Fibroblast of skin of right biceps (primary cell): ENCODE results near the gene SCGB1C1.
"Not testable (repeated sequence)": the region's sequence is repeated elsewhere in the genome, so short reads cannot be mapped to it uniquely, and the experiment has no call there.

ENCODE experiments used
- DNase-seq: peaks from one replicate; pipeline ENCODE4 v3.0.0-alpha.2; 2013

The SCGB1C1 gene

DNA sequence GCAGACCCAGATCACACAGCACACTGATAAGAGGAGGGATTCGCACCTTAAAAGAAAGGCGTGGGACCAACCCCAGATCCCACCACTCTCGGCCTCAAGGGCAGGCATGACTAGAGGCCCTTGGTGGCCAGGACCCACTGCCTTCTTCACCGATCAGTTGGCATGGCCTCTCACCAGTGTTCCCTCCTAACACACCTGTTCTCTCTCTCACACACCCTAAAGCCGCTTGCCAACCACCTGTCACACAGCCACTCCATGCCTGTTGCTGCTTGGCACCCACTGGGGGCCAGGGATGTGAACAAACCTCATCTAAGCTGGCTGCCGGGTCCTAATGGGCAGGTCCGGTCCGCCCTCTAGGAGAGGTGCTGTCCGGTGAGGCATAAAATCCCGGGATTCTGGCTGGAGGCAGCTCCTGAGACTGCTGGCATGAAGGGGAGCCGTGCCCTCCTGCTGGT is at the start of gene SCGB1C1:
TSS of gene SCGB1C1 (plus strand) at position 405 of the 455 bp plus-strand sequence. CDS start at position 427, 22 bp downstream.
- not testable (repeated sequence) for DNase-seq

GRCh38 chr11:180242-180641 is 12.6 kb upstream of the SCGB1C1 start:
- not testable (repeated sequence) for DNase-seq

DNA sequence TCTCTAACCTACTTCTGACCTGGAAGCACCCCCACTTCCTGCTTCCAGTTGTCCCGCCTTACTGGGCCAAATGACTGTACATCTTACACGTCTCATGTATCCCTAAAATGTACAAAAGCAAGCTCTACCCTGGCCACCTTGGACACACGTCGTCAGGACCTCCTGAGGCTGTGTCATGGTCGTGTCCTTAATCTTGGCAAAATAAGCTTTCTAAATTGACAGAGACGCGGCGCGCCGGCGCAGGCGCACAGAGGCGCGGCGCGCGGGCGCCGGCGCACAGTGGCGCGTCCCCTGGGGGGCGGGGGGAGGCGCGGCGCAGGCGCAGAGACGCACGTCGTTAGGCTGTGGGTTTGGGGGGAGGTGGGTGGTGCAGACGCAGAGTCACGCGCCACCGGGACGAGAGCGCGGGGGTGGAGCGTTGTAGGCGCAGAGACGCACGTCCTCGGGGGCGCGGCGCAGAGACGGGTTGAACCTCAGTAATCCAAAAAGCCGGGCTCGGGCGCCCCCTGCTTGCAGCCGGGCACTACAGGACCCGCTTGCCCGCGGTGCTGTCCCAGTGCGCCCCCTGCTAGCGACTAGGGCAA is 3.6 kb upstream of the SCGB1C1 start:
- DNase-seq, result not testable (repeated sequence)

DNA sequence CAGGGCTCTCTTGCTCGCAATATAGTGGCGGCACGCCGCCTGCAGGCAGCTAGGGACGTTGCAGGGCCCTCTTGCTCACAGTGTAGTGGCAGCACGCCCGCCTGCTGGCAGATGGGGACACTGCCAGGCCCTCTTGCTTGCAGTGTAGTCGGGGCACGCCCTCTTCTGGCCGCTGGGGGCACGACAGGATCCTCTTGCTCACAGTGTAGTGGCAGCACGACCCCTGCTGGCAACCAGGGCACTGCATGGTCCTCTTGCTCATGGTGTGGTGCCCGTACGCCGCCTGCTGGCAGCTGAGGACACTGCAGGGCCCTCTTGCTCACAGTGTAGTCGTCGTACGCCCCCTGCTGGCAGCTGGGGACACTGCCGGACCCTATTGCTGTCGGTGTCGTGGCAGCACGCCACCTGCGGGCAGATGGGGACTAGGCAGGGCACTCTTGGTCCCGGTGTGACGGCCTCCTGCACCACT is 3.0 kb upstream of the SCGB1C1 start:
- DNase-seq, result not testable (repeated sequence)

DNA sequence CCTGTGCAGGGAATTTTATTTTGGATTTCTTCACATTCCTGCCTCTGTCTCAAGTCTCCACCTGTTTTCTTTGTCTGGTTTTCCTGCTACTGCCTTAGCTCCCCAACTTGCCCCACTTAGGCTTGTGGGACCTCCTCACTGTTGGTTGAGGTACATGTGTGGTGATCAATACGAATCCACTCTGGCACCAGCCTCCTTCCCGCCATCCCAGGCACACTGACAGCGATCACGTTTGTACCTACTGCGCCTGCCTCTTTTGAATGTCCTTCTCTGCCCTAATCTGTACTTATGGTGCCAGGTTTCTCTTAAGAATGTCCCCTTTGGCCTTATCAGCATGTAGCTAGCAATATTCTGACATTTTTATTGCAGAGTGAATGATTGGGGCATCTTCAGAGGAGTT is 2.3 kb upstream of the SCGB1C1 start:
- DNase-seq, result not testable (repeated sequence)

GRCh38 chr11:191490-192478 is 1.1 kb upstream of the SCGB1C1 start:
- DNase-seq, result not testable (repeated sequence)

DNA sequence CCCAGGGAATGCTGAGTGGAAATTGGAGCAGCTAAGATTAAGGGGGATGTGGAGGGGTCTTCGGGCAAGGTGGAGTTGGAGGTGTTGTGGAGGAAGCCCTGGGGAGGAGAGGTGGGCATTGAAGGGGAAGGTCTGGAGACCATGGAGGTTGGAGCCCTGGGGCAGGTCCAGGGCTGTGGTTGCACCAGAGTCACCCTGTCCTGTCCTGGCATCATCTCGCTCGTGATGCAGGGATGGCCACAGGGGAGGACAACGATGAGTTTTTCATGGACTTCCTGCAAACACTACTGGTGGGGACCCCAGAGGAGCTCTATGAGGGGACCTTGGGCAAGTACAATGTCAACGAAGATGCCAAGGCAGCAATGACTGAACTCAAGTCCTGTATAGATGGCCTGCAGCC is 603 bp downstream of the SCGB1C1 start:
- DNase-seq, result not testable (repeated sequence)

DNA sequence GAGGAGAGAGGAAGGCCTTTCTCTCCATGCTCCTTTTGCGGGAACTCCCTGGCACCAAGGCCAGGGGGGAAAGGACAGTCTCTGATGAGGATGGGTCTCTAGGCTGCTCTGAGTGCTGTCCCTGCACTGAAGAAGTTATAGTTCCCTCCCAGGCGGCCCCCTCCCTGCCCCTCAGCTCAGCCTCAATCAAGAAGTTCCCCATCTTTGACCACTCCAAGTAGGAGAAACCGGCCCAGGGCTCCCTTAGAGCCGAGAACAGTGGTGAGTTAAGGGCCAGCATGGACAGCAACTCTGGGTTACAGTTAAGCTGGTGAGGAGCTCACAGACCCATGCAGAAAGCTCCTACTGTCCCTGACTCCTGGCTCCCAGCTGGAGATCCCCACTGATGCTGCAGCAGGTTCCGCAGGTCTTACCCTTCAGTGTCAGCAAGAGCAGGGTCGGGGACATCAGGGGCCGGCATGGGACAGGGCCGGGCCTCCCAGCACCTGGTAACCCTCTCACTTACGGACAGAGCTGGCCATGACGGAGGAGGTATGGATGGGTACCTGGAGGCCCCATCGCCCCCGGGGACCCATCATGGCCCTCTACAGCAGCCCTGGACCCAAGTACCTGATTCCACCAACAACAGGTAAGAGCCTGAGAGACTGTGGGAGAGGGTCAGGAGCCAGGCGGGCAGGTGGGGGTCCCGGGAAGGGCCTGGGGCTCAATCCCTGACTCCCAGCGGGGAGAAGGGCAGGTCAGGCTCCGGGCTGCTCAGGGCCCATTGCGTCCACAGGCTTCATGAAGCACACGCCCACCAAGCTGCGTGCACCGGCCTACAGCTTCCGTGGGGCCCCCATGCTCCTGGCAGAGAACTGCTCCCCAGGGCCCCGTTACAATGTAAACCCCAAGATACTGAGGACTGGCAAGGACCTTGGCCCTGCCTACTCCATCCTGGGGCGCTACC is 4.2 kb downstream of the SCGB1C1 start:
- no peak for DNase-seq

- no peak for DNase-seq
Measured at GRCh38 chr11:197741-198235, 4.9 kb downstream of the SCGB1C1 start.

GRCh38 chr11:198236-198806 is 5.4 kb downstream of the SCGB1C1 start:
- no peak for DNase-seq

- no peak for DNase-seq
Measured at GRCh38 chr11:199004-199581, 6.2 kb downstream of the SCGB1C1 start.

- no peak for DNase-seq
Measured at GRCh38 chr11:199782-200181, 6.9 kb downstream of the SCGB1C1 start.

DNA sequence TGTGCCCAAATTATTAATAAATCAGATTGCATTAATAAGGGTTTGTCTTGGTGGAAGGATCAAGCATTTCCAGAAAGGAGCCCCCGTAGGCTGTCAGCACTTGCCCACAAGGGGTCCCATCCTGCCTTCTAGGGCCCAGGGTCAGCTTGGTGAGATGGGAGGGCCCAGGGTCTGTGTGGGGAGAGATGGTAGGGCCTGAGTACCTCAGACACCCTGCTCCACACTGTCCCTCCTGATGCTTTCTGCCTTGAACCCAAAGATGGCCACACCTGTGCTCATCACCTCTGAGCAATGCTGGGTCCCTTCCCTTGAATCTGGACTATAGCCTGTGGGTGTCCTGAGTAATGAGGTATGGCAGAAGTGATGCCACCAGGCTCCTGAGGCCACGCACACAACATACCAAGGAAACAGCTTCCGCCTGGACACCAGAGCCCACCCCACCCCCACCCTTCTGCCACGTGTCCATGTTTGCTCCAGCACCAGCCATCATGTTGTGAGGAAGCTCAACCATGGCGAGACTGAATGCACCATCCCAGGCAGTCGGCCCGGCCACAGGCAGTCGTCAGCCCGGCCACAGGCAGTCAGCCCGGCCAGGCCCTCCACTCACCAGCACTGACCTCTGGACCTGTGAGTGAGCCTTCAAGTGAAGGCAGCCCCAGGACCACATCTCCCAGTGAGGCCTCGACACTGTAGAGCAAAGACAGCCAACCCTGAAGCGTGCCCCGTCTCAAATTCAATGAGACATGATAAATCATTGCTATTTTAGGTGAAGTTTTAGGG is 7.5 kb downstream of the SCGB1C1 start:
- no peak for DNase-seq

DNA sequence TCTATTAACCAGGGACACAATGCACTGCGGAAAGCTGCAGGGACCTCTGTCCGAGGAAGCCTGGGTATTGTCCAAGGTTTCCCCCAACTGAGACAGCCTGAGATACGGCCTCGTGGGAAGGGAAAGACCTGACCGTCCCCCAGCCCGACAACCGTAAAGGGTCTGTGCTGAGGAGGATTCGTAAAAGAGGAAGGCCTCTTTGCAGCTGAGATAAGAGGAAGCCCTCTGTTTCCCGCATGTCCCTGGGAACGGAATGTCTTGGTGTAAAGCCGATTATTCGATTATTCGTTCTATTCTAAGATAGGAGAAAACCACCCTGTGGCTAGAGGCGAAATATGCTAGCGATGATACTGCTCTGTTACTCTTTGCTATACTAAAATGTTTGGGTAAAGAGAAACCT is 9.1 kb downstream of the SCGB1C1 start:
- no peak for DNase-seq

- DNase-seq, result no peak
Measured at GRCh38 chr11:202490-202889, 9.6 kb downstream of the SCGB1C1 start.

- DNase-seq, result no peak
Measured at GRCh38 chr11:203056-203944, 10.4 kb downstream of the SCGB1C1 start.

DNA sequence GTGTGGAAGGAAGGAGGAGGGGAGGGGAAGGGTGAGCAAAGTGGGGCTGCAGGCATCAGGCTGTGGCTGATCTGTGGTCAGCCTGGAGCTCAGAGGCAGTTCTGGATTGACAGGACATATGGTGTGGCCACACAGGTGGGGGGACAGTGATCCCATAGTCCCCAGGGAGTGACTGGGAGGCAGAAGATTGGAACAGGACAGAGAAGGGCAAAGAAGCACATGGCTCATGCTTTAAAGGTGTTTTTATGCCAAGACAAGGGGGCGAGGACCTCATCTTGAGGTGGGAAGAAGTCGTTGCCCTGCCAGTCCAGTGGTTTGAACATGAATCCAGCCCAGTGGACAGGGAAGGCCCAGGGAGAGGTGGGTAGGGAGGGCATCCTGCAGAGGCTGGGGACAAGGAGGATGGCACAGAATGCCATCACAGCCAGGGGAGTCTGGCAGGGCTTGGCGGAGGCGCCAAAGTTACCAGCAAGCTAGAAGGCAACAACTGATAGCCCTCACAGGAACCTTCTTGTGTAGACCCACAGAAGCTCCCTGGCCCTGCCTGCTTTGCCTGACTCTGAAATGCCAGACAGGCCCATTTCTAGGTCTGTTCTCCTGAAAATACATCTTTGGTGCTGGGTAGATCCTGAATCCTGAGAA is 11.2 kb downstream of the SCGB1C1 start:
- DNase-seq, result no peak

DNA sequence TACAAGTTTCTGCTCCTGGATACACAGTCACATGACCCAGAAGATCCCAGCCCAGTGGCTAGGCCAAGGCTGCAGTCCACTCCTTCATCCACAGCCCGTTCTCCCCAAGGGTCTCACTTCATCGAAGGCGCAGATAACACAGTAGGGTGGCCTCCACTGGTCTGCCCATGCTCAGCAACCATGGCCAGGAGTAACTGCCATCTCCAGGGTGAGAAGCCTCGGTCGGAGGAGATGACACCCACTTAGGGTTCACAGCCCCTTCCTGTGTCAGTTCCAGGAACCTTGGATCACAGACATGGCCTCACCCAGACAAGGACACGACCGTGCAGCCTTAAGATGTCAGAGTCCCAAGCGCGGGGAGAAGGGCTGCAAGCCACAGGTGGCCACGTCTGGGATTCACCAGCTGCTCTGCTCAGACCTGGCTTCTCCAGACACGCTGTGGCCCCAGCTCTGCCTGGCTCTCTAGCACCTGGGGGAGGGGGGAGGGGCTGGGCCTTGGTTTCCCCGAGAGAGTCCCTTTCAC is 11.8 kb downstream of the SCGB1C1 start:
- no peak for DNase-seq
